NCI-H748 treated with DMSO at 0.1 percent for 48 hours (cell line): ENCODE data around the gene SVIL.
A peak's percentile ranks its signal among the peaks of the same experiment; 100 is the strongest.

Experiments used
- DNase-seq: peaks from one replicate; lab custom pipeline; 2025; lab: John Stamatoyannopoulos, UW

SVIL gene

GRCh38 chr10:29634764-29635625 lies at the start of gene SVIL:
Gene SVIL, minus strand, starts transcription at chr10:29634971. Its CDS starts 79,913 bp downstream, at chr10:29555058.
- no peak for DNase-seq

- DNase-seq, result no peak
Measured at GRCh38 chr10:29681676-29682448, 47.1 kb upstream of the SVIL start.

GRCh38 chr10:29680091-29680490 lies 45.3 kb upstream of the SVIL start:
- DNase-seq, result no peak

- no peak for DNase-seq
Measured at GRCh38 chr10:29676732-29677131, 42.0 kb upstream of the SVIL start.

GRCh38 chr10:29675984-29676383 lies 41.2 kb upstream of the SVIL start:
- DNase-seq, result no peak

GRCh38 chr10:29671968-29672367 lies 37.2 kb upstream of the SVIL start:
- DNase-seq, result no peak

- DNase-seq, result no peak
Measured at GRCh38 chr10:29671228-29671780, 36.5 kb upstream of the SVIL start.

- no peak for DNase-seq
Measured at GRCh38 chr10:29670761-29671160, 36.0 kb upstream of the SVIL start.

- no peak for DNase-seq
Measured at GRCh38 chr10:29669149-29669548, 34.4 kb upstream of the SVIL start.

- no peak for DNase-seq
Measured at GRCh38 chr10:29668628-29669027, 33.9 kb upstream of the SVIL start.

GRCh38 chr10:29667191-29667590 lies 32.4 kb upstream of the SVIL start:
- DNase-seq, result no peak

- DNase-seq, result no peak
Measured at GRCh38 chr10:29666201-29666600, 31.4 kb upstream of the SVIL start.

GRCh38 chr10:29663718-29664117 lies 28.9 kb upstream of the SVIL start:
- DNase-seq, result no peak

GRCh38 chr10:29658984-29659965 lies 24.5 kb upstream of the SVIL start:
- no peak for DNase-seq

GRCh38 chr10:29657719-29658274 lies 23.0 kb upstream of the SVIL start:
- DNase-seq, result peak; percentile 86

GRCh38 chr10:29656451-29656992 lies 21.8 kb upstream of the SVIL start:
- DNase-seq, result no peak

- no peak for DNase-seq
Measured at GRCh38 chr10:29652192-29652591, 17.4 kb upstream of the SVIL start.

- no peak for DNase-seq
Measured at GRCh38 chr10:29651767-29652166, 17.0 kb upstream of the SVIL start.

GRCh38 chr10:29650552-29650944 lies 15.8 kb upstream of the SVIL start:
- DNase-seq, result no peak

- DNase-seq, result no peak
Measured at GRCh38 chr10:29649561-29650551, 15.1 kb upstream of the SVIL start.
